Left lung (tissue), 10 donors: Measurements from ENCODE around the gene WWC2. TPM values are rescaled to one million over a fixed set of nuclear protein-coding genes. Genes with fewer than 3 reads are reported as not detected.

Experiments
- ATAC-seq: fragments of 200-7000 bp; cut with Tn5 transposase; one replicate; pipeline ENCODE4 v1.9.1; 2020; ENCODE audit warnings: moderate library complexity
- DNase-seq, 4 donors: peaks; one replicate each; pipeline ENCODE4 v3.0.0-alpha.2; 2013 to 2020
- H3K27ac ChIP-seq, 2 donors: fragments of 200-600 bp; sonication (generic) in 1 of 2; one replicate each; pipeline versions ENCODE4 v1.5.0 to v1.8.0; 2020 to 2021
- H3K27me3 ChIP-seq, 2 donors: fragments of 200-600 bp; sonication (generic) in 1 of 2; one replicate each; pipeline versions ENCODE4 v1.5.0 to v1.8.0; 2020 to 2021
- H3K36me3 ChIP-seq, 2 donors: fragments of 200-600 bp; sonication (generic) in 1 of 2; one replicate each; pipeline versions ENCODE4 v1.5.0 to v1.8.0; 2020 to 2021
- H3K4me1 ChIP-seq, 2 donors: fragments of 200-600 bp; one replicate each; pipeline ENCODE4 v1.8.0; 2021
- H3K4me3 ChIP-seq, 2 donors: fragments of 200-600 bp; sonication (generic) in 1 of 2; one replicate each; pipeline versions ENCODE4 v1.5.0 to v1.8.0; 2020 to 2021; ENCODE audit warnings: mild to moderate bottlenecking in 1 of 2
- H3K9me3 ChIP-seq, 2 donors: fragments of 200-600 bp; sonication (generic) in 1 of 2; one replicate each; pipeline versions ENCODE4 v1.5.0 to v1.8.0; 2020 to 2021
- intact Hi-C, 2 donors: fragments of 100-400 bp; cut with DNase I; formaldehyde crosslinking; loops; one replicate each; pipeline versions ENCODE4 v1.11.2 to v1.14.2; 2022
- polyA plus RNA-seq, 6 donors: library from polyadenylated mRNA; unstranded; fragments of 120-200 nt; gene quantifications; one replicate each; pipeline ENCODE4 v1.2.1, GENCODE V29; 2013; ENCODE audit not compliant: insufficient read length in 6 of 6
- total RNA-seq, 2 donors: library from RNA; stranded (reverse); fragmentation: NEBNext Ultra II Directional; extraction: Animal tissue kit (Norgen Biotek cat#: 25700); gene quantifications; one replicate each; pipeline ENCODE4 v1.2.1, GENCODE V29; 2021
- TF ChIP-seq, protein P1 (sequence below), 2 donors: fragments of 200-600 bp; sonication (generic) in 1 of 2; IDR thresholded peaks; one replicate each; pipeline versions ENCODE4 v1.5.0 to v1.8.0; 2021; ENCODE audit warnings: antibody characterized with exemption in 2 of 2
- donor health status: DM: no; HTN: yes; CAD: no.
- donor health status: DM: no; HTN: no; CAD: no.

The WWC2 gene
- total and polyA plus RNA-seq, 8 donors = 39.6 to 96.9 (median 52.3) TPM

DNA sequence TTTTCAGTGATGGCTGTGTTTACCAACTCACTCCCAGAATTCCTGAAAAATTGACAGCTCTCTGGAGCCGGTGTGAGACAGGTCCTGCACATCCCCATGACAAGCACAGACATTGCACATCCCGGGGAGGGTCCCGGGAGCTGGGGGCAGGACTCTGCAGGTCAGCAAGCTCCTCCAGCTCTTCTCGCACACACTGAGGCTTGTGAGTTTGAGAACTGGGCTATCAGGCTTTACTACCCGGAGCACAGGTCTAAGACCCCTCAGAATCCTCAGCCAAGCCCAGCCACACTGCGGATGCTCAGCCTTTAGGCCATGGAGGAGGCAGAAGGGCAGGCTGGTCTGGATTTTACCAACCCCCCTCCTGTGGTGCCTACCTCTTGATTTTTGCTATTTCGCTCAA lies 228.8 kb downstream of the WWC2 start:
- Histone ChIP-seq H3K27ac (no peak overlapping the region), H3K4me1 (no peaks in the 10 kb centered on the region), H3K9me3 (no peaks in the 10 kb centered on the region), H3K4me3 (no peak overlapping the region), H3K27me3 (no peaks in the 10 kb centered on the region), H3K36me3 (no peaks in the 10 kb centered on the region)
- ATAC-seq = no peak
- TF ChIP-seq, protein P1, sequence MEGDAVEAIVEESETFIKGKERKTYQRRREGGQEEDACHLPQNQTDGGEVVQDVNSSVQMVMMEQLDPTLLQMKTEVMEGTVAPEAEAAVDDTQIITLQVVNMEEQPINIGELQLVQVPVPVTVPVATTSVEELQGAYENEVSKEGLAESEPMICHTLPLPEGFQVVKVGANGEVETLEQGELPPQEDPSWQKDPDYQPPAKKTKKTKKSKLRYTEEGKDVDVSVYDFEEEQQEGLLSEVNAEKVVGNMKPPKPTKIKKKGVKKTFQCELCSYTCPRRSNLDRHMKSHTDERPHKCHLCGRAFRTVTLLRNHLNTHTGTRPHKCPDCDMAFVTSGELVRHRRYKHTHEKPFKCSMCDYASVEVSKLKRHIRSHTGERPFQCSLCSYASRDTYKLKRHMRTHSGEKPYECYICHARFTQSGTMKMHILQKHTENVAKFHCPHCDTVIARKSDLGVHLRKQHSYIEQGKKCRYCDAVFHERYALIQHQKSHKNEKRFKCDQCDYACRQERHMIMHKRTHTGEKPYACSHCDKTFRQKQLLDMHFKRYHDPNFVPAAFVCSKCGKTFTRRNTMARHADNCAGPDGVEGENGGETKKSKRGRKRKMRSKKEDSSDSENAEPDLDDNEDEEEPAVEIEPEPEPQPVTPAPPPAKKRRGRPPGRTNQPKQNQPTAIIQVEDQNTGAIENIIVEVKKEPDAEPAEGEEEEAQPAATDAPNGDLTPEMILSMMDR (IDR thresholded peaks at IDR 0.05) = no peak
- intact Hi-C loops = no loop called here
- no peak for DNase-seq

DNA sequence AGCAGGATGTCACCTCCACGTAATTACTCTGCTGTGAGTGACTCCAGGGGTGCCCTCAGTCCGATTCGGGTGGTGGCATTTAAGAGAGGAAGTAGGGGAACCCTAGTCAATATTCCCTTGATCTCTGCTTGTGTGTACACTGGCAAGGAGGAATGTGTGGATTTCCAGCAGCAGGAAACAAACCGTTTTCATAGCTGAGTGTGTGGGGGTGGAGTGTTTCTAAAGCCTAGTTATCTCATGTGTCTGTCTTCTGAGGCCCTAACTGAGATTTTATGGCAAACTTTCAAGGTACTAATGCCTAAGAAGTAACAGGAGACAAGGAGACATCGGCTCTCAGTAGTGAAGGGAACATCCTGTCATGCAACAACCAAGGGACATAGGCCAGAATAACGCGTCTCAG lies 229.8 kb downstream of the WWC2 start:
- H3K27me3 ChIP-seq = no peaks in the 10 kb centered on the region
- no peak for DNase-seq
- intact Hi-C loops = no loop called here
- TF ChIP-seq, protein P1 (IDR thresholded peaks at IDR 0.05) = no peak
- no peak overlapping the region for H3K27ac ChIP-seq
- no peaks in the 10 kb centered on the region for H3K9me3 ChIP-seq
- no peaks in the 10 kb centered on the region for H3K4me1 ChIP-seq
- no peak for ATAC-seq
- no peak overlapping the region for H3K4me3 ChIP-seq
- no peaks in the 10 kb centered on the region for H3K36me3 ChIP-seq

DNA sequence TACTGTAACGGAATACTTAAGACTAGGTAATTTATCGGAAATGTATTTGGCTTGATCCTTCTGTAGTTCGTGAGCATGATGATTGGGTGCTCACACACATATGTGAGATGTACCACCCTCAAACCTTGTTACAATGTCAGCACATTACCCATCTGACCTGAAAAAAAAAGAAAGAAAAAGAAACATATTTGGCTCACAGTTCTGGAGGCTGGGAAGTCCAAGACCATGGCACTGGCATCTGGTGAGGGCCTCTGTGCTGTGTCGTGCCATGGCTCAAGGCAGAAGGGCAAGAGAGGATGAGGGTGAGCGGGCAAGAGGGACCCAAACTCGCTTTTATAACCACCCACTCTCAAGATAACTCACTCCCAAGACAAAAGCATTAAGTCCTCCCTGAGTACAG lies 230.2 kb downstream of the WWC2 start:
- Histone ChIP-seq H3K9me3 (no peaks in the 10 kb centered on the region), H3K4me1 (no peaks in the 10 kb centered on the region), H3K27me3 (no peaks in the 10 kb centered on the region), H3K27ac (no peak overlapping the region), H3K4me3 (no peak overlapping the region), H3K36me3 (no peaks in the 10 kb centered on the region)
- ATAC-seq = no peak
- intact Hi-C loops = no loop called here
- TF ChIP-seq, protein P1 (IDR thresholded peaks at IDR 0.05) = no peak
- no peak for DNase-seq

DNA sequence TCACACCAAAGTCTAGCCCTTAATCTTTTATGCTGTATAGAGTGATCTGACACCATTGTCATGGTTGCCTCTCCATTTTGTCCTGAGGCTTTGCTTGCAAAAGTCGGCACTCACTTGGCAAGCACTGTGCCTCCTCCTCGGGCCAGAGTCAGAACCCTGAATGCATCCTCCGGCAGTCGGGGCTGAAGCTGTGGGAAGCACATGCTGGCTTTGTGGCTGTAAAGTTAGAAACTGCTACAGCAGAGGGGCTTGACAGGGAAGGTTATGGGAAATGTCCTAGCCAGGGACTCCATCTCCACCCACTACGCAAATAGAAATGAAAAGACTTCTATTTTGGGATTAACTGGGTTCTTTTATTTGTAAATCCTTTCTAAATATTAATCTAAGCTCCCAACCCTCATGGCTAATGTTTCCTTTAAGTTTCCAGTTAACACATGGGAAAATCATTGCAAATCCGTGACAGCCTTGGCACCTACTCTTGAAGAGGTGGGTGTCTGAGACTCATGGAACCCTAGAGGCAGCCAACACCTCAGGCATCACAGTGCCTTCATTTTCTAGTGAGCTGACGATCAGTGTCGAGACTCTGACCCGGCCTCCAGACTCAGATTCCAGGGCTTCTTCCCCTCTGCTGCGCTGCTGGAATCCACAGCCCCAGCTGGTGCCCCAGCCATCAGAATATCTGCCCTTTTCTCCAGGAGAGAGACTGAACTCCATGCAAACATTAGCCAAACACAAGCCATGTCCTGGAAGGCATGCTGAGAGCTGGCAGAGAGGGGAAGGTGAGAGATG lies 231.1 kb downstream of the WWC2 start:
- Histone ChIP-seq H3K36me3 (no peaks in the 10 kb centered on the region), H3K9me3 (no peaks in the 10 kb centered on the region), H3K4me1 (no peaks in the 10 kb centered on the region), H3K27ac (no peak overlapping the region), H3K4me3 (no peak overlapping the region), H3K27me3 (no peaks in the 10 kb centered on the region)
- ATAC-seq (no peak), DNase-seq (no peak)
- intact Hi-C loops = no loop called here
- TF ChIP-seq, protein P1 (IDR thresholded peaks at IDR 0.05) = no peak

DNA sequence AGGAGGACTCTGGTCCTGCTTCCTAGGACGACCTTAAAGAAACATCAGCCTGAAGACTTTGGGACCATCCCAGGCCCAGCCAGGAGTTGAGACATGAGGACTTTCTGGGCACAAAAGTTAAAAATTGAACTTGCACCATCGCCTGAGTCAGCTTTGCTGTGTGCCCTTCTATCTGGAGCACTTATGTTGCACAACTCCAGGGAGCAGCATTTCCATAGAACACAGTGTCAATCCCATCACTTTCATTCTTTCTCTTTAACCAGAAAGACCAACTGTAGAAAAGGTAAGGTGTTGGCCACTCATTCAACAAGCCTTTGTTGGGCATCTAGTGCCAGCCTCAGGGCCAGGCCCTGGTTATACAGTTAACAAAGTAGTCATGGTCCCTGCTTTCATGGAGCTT lies 231.8 kb downstream of the WWC2 start:
- no peak overlapping the region for H3K27ac ChIP-seq
- no peaks in the 10 kb centered on the region for H3K36me3 ChIP-seq
- no peaks in the 10 kb centered on the region for H3K27me3 ChIP-seq
- DNase-seq = no peak
- H3K4me3 ChIP-seq = no peak overlapping the region
- TF ChIP-seq, protein P1 (IDR thresholded peaks at IDR 0.05) = no peak
- no peak for ATAC-seq
- H3K4me1 ChIP-seq = peaks cover 0 to 4% of the 10 kb centered on the region in 2 donors
- intact Hi-C loops = no loop called here
- no peaks in the 10 kb centered on the region for H3K9me3 ChIP-seq
